Natural killer cell (primary cell): ENCODE measurements around the gene ARID1B. TPM values are rescaled to one million over a fixed set of nuclear protein-coding genes. Genes with fewer than 3 reads are reported as not detected.

Source experiments
- ATAC-seq, 3 donors: fragments of 150-1000 bp in 2 of 3; fragments of 200-7000 bp in 1 of 3; cut with Tn5 transposase; 1 replicate in 1 of 3; 2 replicates in 2 of 3; pipeline ENCODE4 v1.10.0; 2021; ENCODE audit warnings: mild to moderate bottlenecking in 2 of 3, moderate library complexity in 2 of 3
- DNase-seq, 2 donors: peaks; one replicate each; pipeline versions ENCODE4 v3.0.0 to v3.0.0-alpha.2; 2013 to 2021; ENCODE audit warnings: mixed read lengths in 1 of 2
- H3K27ac ChIP-seq: one replicate; pipeline ENCODE4 v1.5.1; 2013; ENCODE audit warnings: mild to moderate bottlenecking, low read length
- H3K27me3 ChIP-seq: one replicate; pipeline ENCODE4 v1.6.1; 2013; ENCODE audit warnings: low read length; ENCODE audit not compliant: control insufficient read depth, insufficient read depth
- H3K36me3 ChIP-seq: one replicate; pipeline ENCODE4 v1.6.1; 2013; ENCODE audit warnings: low read length; ENCODE audit not compliant: control insufficient read depth, insufficient read depth
- H3K4me1 ChIP-seq: one replicate; pipeline ENCODE4 v1.6.1; 2013; ENCODE audit warnings: low read length; ENCODE audit not compliant: control insufficient read depth, insufficient read depth
- H3K4me3 ChIP-seq: one replicate; pipeline ENCODE4 v1.5.1; 2013; ENCODE audit warnings: low read length
- H3K9me3 ChIP-seq: one replicate; pipeline ENCODE4 v1.6.1; 2013; ENCODE audit warnings: low read length; ENCODE audit not compliant: control insufficient read depth, insufficient read depth
- H3K27ac Mint-ChIP-seq, 2 donors: one replicate each; pipeline ENCODE4 v1.8.0; 2022; ENCODE audit warnings: mild to moderate bottlenecking in 2 of 2, mixed read lengths in 2 of 2, moderate library complexity in 1 of 2
- H3K27me3 Mint-ChIP-seq, 2 donors: one replicate each; pipeline ENCODE4 v1.8.0; 2022; ENCODE audit warnings: low read depth in 2 of 2, mixed read lengths in 2 of 2
- H3K36me3 Mint-ChIP-seq: one replicate; pipeline ENCODE4 v1.8.0; 2022; ENCODE audit warnings: mixed read lengths
- H3K4me1 Mint-ChIP-seq, 2 donors: one replicate each; pipeline ENCODE4 v1.8.0; 2022; ENCODE audit warnings: mixed read lengths in 2 of 2
- H3K4me3 Mint-ChIP-seq: one replicate; pipeline ENCODE4 v1.8.0; 2022; ENCODE audit warnings: mild to moderate bottlenecking, moderate library complexity, mixed read lengths
- H3K9me3 Mint-ChIP-seq, 2 donors: one replicate each; pipeline ENCODE4 v1.8.0; 2022; ENCODE audit warnings: mixed read lengths in 2 of 2
- WGBS: methylation state at CpG from one replicate; pipeline ENCODE4 v1.1.7; 2013; ENCODE audit warnings: missing lambda C conversion rate; ENCODE audit not compliant: insufficient coverage; 5-methylcytosine and 5-hydroxymethylcytosine counted together
- intact Hi-C: fragments of 100-400 bp; cut with micrococcal nuclease; formaldehyde crosslinking; loops from one replicate; pipeline ENCODE4 v1.14.2; 2022
- total RNA-seq, 4 donors: library from RNA; stranded (reverse); fragments of 120-200 nt in 1 of 4; gene quantifications; one replicate each; pipeline versions ENCODE4 v1.2.3 to v1.2.4, GENCODE V29; 2013 to 2022
- TF ChIP-seq, protein P1 (sequence below): fragments of 200-600 bp; IDR thresholded peaks from one replicate; pipeline ENCODE4 v1.8.0; 2022; ENCODE audit warnings: antibody characterized with exemption

ARID1B gene
- total RNA-seq, 3 donors from 2014 or later (not counting 1 experiment from before 2014, with no cell fraction given), result 180 to 201 (median 189) TPM

DNA sequence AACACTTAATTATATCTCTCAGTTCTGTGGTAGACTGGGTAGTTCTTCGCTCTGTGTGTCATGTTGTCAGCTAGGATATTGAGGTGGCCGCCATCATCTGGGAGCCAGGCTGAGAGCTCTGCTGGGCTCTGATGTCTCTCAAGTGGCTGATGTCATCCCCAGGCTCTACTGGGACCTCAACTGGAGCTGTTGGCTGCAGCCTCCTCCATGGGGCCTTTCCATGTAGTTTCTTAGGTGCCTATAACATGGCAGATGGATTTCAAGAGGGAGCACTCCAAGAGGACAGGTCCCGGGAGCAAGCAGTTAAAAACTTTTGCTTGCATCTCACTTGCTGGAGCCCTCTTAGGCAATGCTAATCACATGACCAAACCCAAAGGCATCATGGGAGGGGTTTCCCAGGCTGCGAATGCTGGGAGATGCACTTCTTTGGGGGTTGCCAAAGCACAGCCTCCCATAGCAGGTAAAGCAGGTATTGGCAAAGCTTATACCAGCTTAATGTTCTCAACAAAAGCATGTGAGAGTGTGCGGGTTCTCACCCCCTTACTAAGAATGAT, 416.3 kb downstream of the ARID1B start:
- no peak overlapping the region for H3K4me3 ChIP-seq
- no peak overlapping the region for H3K27ac Mint-ChIP-seq
- WGBS, result 98% methylated on average over 5 of the region's 5 CpGs

DNA sequence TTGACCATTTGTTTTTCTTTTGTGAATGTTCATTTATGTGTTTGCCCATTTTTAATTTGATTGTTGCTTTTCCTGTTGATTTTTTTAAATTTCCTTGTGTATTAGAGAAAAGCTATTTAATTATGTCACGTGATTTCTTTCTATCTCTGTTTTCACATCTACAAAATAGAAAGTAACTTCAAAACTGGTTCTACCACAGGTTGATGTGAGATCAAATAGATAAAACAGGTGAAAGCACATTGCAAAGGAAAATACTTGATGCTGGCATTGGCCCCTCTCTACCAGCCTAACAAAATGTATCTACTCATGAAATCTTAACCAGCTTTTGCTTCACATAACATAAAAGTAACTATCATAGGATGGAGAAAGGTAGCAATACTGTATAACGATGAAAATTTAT, 416.9 kb downstream of the ARID1B start:
- Mint-ChIP-seq H3K4me3 (no peak overlapping the region), H3K36me3 (peaks cover 7% of the 10 kb centered on the region), H3K9me3 (no peaks in the 10 kb centered on the region), H3K27me3 (no peaks in the 10 kb centered on the region), H3K4me1 (peaks cover 0 to 6% of the 10 kb centered on the region in 2 donors), H3K27ac (peak overlapping the region in 1 of 2 donors; percentile 51)
- H3K27me3 ChIP-seq, result no peaks in the 10 kb centered on the region
- no peak overlapping the region for H3K27ac ChIP-seq
- intact Hi-C loops, result no loop called here
- no peak overlapping the region for H3K4me3 ChIP-seq
- no peaks in the 10 kb centered on the region for H3K4me1 ChIP-seq
- WGBS, result 100% methylated on average over 1 of the region's 2 CpGs
- ATAC-seq, result no peak
- no peaks in the 10 kb centered on the region for H3K9me3 ChIP-seq
- TF ChIP-seq, protein P1, sequence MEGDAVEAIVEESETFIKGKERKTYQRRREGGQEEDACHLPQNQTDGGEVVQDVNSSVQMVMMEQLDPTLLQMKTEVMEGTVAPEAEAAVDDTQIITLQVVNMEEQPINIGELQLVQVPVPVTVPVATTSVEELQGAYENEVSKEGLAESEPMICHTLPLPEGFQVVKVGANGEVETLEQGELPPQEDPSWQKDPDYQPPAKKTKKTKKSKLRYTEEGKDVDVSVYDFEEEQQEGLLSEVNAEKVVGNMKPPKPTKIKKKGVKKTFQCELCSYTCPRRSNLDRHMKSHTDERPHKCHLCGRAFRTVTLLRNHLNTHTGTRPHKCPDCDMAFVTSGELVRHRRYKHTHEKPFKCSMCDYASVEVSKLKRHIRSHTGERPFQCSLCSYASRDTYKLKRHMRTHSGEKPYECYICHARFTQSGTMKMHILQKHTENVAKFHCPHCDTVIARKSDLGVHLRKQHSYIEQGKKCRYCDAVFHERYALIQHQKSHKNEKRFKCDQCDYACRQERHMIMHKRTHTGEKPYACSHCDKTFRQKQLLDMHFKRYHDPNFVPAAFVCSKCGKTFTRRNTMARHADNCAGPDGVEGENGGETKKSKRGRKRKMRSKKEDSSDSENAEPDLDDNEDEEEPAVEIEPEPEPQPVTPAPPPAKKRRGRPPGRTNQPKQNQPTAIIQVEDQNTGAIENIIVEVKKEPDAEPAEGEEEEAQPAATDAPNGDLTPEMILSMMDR, result no peak
- peaks cover 67% of the 10 kb centered on the region for H3K36me3 ChIP-seq
- DNase-seq, result peak in 1 of 2 donors; percentile 13

More for the DNA sequence above, 416.3 kb downstream of the ARID1B start:
- Histone ChIP-seq H3K4me1 (no peaks in the 10 kb centered on the region), H3K27me3 (no peaks in the 10 kb centered on the region), H3K9me3 (no peaks in the 10 kb centered on the region), H3K36me3 (peaks cover 69% of the 10 kb centered on the region), H3K27ac (no peak overlapping the region)
- intact Hi-C loops, result no loop called here
- H3K9me3 Mint-ChIP-seq, result no peaks in the 10 kb centered on the region
- H3K36me3 Mint-ChIP-seq, result peaks cover 7% of the 10 kb centered on the region
- no peaks in the 10 kb centered on the region for H3K27me3 Mint-ChIP-seq
- H3K4me1 Mint-ChIP-seq, result peaks cover 0 to 6% of the 10 kb centered on the region in 2 donors
- ATAC-seq (no peak), DNase-seq (no peak)
- H3K4me3 Mint-ChIP-seq, result no peak overlapping the region
- TF ChIP-seq, protein P1, result no peak

DNA sequence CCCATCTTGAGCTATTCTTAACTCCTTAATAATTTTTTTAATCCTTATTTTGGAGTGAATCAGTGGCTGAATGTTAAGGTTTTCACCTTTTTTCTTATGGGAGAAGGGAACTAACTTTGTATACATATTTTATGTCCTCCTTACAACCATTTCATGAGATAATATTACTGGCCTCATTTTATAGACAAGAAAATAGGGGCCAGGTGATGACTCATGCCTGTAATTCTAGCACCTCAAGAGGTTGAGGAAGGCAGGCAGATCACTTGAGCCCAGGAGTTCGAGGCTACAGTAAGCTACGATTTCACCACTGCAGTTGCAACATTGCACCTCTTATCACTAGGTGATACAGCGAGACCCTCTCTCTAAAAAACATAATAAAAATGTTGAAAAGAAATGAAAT, 417.5 kb downstream of the ARID1B start:
- H3K27ac ChIP-seq, result no peak overlapping the region
- no peaks in the 10 kb centered on the region for H3K27me3 ChIP-seq
- ATAC-seq (peak in 1 of 3 donors; percentile 60), DNase-seq (no peak)
- Mint-ChIP-seq H3K27ac (peak overlapping the region in 1 of 2 donors; percentile 51), H3K27me3 (no peaks in the 10 kb centered on the region), H3K36me3 (peaks cover 7% of the 10 kb centered on the region), H3K4me3 (no peak overlapping the region), H3K4me1 (peaks cover 0 to 6% of the 10 kb centered on the region in 2 donors), H3K9me3 (no peaks in the 10 kb centered on the region)
- WGBS, result 52% methylated on average over 2 of the region's 3 CpGs
- no peak overlapping the region for H3K4me3 ChIP-seq
- no peaks in the 10 kb centered on the region for H3K9me3 ChIP-seq
- TF ChIP-seq, protein P1, result no peak
- peaks cover 66% of the 10 kb centered on the region for H3K36me3 ChIP-seq
- no peaks in the 10 kb centered on the region for H3K4me1 ChIP-seq
- intact Hi-C loops, result no loop called here

DNA sequence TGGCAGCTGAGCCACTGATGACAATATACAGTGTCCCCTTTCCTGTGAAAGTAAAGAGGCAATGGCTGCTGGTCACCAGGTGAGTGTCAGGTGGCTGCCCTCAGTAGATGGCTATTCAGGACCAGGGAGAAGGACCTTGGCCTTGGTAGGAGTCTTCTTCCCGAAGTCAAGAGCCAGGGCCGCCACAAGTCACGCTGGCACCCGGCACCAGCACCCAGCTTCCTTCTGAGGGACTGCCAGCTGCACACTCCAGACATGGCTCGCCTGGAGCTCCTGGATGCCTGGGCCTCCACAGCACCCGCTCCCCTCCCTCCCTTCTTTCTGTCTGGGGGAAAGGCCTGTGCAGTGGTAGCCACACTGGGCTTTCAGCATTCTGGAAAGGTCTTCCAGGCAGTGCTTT, 419.2 kb downstream of the ARID1B start:
- Histone ChIP-seq H3K4me3 (no peak overlapping the region), H3K9me3 (no peaks in the 10 kb centered on the region), H3K27me3 (no peaks in the 10 kb centered on the region), H3K4me1 (no peaks in the 10 kb centered on the region), H3K36me3 (peaks cover 66% of the 10 kb centered on the region), H3K27ac (no peak overlapping the region)
- no peak overlapping the region for H3K27ac Mint-ChIP-seq
- intact Hi-C loops, result no loop called here
- DNase-seq (no peak), ATAC-seq (no peak)
- no peaks in the 10 kb centered on the region for H3K9me3 Mint-ChIP-seq
- peaks cover 0 to 6% of the 10 kb centered on the region in 2 donors for H3K4me1 Mint-ChIP-seq
- 98% methylated on average over 6 of the region's 6 CpGs for WGBS
- no peak overlapping the region for H3K4me3 Mint-ChIP-seq
- TF ChIP-seq, protein P1, result no peak
- peaks cover 13% of the 10 kb centered on the region for H3K36me3 Mint-ChIP-seq
- H3K27me3 Mint-ChIP-seq, result no peaks in the 10 kb centered on the region
